ENCODE results near the gene C19orf85.

The C19orf85 gene

GRCh38 chr19:55477905-55478304, 13.4 kb upstream of the C19orf85 start:
- H2AFZ ChIP-seq = no peak overlapping the region
- no peak overlapping the region for H3K27ac ChIP-seq
- peaks cover 23% of the 10 kb centered on the region for H3K4me1 ChIP-seq
- H3K36me3 ChIP-seq (ENCODE audit: control insufficient read depth, insufficient read depth, low read length) = no peaks in the 10 kb centered on the region
- H3K27me3 ChIP-seq (ENCODE audit: control insufficient read depth, insufficient read depth, low read length) = no peaks in the 10 kb centered on the region
- H3K4me2 ChIP-seq (ENCODE audit: low read length) = no peak overlapping the region
- peaks cover 18% of the 10 kb centered on the region for H3K79me2 ChIP-seq
- TF ChIP-seq, protein P1, sequence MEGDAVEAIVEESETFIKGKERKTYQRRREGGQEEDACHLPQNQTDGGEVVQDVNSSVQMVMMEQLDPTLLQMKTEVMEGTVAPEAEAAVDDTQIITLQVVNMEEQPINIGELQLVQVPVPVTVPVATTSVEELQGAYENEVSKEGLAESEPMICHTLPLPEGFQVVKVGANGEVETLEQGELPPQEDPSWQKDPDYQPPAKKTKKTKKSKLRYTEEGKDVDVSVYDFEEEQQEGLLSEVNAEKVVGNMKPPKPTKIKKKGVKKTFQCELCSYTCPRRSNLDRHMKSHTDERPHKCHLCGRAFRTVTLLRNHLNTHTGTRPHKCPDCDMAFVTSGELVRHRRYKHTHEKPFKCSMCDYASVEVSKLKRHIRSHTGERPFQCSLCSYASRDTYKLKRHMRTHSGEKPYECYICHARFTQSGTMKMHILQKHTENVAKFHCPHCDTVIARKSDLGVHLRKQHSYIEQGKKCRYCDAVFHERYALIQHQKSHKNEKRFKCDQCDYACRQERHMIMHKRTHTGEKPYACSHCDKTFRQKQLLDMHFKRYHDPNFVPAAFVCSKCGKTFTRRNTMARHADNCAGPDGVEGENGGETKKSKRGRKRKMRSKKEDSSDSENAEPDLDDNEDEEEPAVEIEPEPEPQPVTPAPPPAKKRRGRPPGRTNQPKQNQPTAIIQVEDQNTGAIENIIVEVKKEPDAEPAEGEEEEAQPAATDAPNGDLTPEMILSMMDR (IDR thresholded peaks at IDR 0.05) = no peak
- H3K9ac ChIP-seq = no peak overlapping the region
- H3K4me3 ChIP-seq (ENCODE audit: low read depth, low read length) = no peak overlapping the region
- no peaks in the 10 kb centered on the region for H3K9me3 ChIP-seq (ENCODE audit: control insufficient read depth, low read length)

DNA sequence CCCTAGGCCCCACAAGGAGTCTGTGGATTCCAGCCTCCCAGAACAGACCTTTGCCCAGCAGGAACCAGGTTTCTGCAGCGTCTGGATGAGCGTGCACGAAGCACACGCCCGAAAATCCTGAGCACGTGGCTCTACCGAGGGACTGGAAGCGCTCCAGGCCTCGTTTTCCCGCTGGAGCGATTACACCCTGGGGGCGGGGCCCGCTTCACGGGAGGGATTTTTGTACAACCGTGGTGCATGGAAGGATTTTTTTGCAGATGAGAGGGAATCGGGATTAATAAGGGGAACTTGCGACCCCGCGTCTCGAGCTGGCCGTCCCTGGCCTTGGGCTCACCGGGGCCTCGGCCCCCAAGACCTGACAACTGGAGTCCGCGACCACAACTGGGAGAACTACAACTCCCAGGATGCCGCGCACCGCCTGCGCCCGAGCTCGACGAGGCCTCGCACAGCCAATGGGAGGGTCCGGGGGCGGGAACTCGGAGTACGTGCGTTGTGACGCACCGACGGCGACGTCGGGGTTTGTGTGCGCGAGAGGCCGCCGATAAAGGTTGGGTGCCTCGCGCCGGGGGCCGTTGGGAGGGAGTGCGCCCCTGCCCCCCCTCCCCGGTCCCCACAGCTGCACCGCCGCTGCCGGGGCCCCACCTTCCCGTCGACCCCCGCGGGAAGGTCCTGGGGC, 11.7 kb upstream of the C19orf85 start, which contains the start of gene ZNF628:
TSS of gene ZNF628 (plus strand) at position 518 of the 676 bp plus-strand sequence. CDS start 3,294 bp downstream, outside the sequence.
- Histone ChIP-seq H3K4me2 (ENCODE audit: low read length) (peak within 1 kb of the TSS; percentile 99), H3K27ac (peak within 1 kb of the TSS; percentile 94), H3K27me3 (ENCODE audit: control insufficient read depth, insufficient read depth, low read length) (no peaks in the 10 kb centered on the region), H3K4me3 (ENCODE audit: low read depth, low read length) (peak within 1 kb of the TSS; percentile 96), H2AFZ (peak within 1 kb of the TSS; percentile 99), H3K9ac (peak within 1 kb of the TSS; percentile 29), H3K4me1 (peaks cover 23% of the 10 kb centered on the region), H3K36me3 (ENCODE audit: control insufficient read depth, insufficient read depth, low read length) (no peaks in the 10 kb centered on the region), H3K9me3 (ENCODE audit: control insufficient read depth, low read length) (no peaks in the 10 kb centered on the region), H3K79me2 (peaks cover 15% of the 10 kb centered on the region)
- TF ChIP-seq, protein P1 (IDR thresholded peaks at IDR 0.05) = no peak

- H3K27ac ChIP-seq = no peak overlapping the region
Observed at GRCh38 chr19:55474269-55475265, 10.0 kb upstream of the C19orf85 start.

DNA sequence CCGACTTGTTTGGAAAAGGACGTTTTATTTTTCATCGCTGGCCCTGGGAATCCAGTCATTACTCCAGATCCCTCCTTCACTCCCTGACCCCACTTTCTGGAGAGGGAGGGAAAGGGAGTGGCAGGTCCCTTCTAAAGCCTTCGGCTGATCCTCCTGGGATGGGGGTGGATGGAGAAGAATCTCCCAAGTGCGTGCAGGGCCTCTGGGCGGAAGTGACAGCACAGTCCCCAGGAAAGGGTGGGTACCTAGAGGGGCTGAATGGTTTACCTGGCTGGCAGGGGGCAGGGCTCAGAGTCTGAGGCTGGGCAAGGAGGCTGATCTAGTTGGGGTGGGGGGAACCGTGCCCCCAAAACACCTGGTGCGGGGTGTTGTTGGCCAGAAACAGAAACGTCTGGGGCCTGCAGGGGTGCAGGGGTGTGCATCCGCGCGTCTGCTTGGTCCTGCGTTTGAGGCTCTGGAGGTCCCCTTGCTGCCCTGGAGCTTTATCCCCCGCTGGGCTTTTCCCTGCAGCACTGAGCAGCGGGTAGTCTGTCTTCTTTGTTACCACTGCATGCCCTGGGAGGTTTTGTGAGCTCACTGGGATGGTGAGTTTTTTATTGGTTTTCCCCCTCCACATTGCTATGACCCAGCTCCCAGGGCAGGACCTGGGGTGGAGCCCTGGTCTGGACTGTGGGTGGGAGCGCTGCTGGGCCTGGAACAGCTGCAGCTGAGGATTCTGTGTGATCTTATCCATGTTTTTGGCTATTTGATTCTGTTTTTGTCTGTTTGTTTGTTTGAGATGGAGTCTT, 8.9 kb upstream of the C19orf85 start:
- H3K4me1 ChIP-seq = peaks cover 18% of the 10 kb centered on the region
- H3K79me2 ChIP-seq = peaks cover 13% of the 10 kb centered on the region
- H3K27me3 ChIP-seq (ENCODE audit: control insufficient read depth, insufficient read depth, low read length) = no peaks in the 10 kb centered on the region
- no peaks in the 10 kb centered on the region for H3K36me3 ChIP-seq (ENCODE audit: control insufficient read depth, insufficient read depth, low read length)
- no peak overlapping the region for H3K9ac ChIP-seq
- TF ChIP-seq, protein P1 (IDR thresholded peaks at IDR 0.05) = no peak
- no peak overlapping the region for H2AFZ ChIP-seq
- H3K27ac ChIP-seq = no peak overlapping the region
- no peak overlapping the region for H3K4me3 ChIP-seq (ENCODE audit: low read depth, low read length)
- no peak overlapping the region for H3K4me2 ChIP-seq (ENCODE audit: low read length)
- no peaks in the 10 kb centered on the region for H3K9me3 ChIP-seq (ENCODE audit: control insufficient read depth, low read length)

More at GRCh38 chr19:55474269-55475265, 10.0 kb upstream of the C19orf85 start:
- Histone ChIP-seq H3K4me1 (peaks cover 22% of the 10 kb centered on the region), H3K36me3 (ENCODE audit: control insufficient read depth, insufficient read depth, low read length) (no peaks in the 10 kb centered on the region), H2AFZ (peak overlapping the region; percentile 48), H3K9me3 (ENCODE audit: control insufficient read depth, low read length) (no peaks in the 10 kb centered on the region), H3K4me3 (ENCODE audit: low read depth, low read length) (no peak overlapping the region), H3K27me3 (ENCODE audit: control insufficient read depth, insufficient read depth, low read length) (no peaks in the 10 kb centered on the region), H3K4me2 (ENCODE audit: low read length) (no peak overlapping the region), H3K79me2 (peaks cover 13% of the 10 kb centered on the region), H3K9ac (no peak overlapping the region)
- TF ChIP-seq, protein P1 (IDR thresholded peaks at IDR 0.05) = no peak
